Measurements from ENCODE around the gene KIAA1328. TPM values are rescaled to one million over a fixed set of nuclear protein-coding genes. Genes with fewer than 3 reads are reported as not detected.
"Not testable (repeated sequence)": the region's sequence is repeated elsewhere in the genome, so short reads cannot be mapped to it uniquely, and the experiment has no call there.

Gene KIAA1328
- total RNA-seq, 1 donor from 2014 or later: 11.9 TPM

DNA sequence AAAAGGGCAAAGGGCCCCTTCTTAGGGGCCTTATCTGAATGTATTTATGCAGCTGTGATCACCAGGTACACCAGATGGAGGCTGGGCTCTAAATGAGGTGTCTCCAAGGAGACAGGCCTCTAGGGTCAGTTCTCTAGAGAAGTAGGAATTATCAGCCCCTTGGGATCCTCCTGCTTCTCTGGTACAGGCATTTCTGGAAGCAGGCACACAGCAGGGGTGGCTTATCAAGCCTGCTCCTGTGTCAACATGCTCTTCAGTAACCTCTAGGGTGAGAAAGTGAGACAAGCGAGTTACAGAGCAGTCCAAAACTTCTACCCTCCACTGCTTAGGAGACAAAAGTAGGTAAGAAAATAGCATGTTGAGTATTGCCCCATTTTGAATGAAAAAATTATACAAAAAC is 13.9 kb upstream of the KIAA1328 start:
- peaks cover 13% of the 10 kb centered on the region for H3K36me3 ChIP-seq
- H3K9me3 ChIP-seq: no peaks in the 10 kb centered on the region
- TF ChIP-seq, protein P1, sequence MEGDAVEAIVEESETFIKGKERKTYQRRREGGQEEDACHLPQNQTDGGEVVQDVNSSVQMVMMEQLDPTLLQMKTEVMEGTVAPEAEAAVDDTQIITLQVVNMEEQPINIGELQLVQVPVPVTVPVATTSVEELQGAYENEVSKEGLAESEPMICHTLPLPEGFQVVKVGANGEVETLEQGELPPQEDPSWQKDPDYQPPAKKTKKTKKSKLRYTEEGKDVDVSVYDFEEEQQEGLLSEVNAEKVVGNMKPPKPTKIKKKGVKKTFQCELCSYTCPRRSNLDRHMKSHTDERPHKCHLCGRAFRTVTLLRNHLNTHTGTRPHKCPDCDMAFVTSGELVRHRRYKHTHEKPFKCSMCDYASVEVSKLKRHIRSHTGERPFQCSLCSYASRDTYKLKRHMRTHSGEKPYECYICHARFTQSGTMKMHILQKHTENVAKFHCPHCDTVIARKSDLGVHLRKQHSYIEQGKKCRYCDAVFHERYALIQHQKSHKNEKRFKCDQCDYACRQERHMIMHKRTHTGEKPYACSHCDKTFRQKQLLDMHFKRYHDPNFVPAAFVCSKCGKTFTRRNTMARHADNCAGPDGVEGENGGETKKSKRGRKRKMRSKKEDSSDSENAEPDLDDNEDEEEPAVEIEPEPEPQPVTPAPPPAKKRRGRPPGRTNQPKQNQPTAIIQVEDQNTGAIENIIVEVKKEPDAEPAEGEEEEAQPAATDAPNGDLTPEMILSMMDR (IDR thresholded peaks at IDR 0.05): no peak
- intact Hi-C loops (cut with DNase I): no loop called here
- H3K4me3 ChIP-seq: no peak overlapping the region
- ATAC-seq (peak; percentile 52), DNase-seq (no peak)
- no peaks in the 10 kb centered on the region for H3K27me3 ChIP-seq
- no peak overlapping the region for H3K27ac ChIP-seq
- peaks cover 2% of the 10 kb centered on the region for H3K4me1 ChIP-seq

DNA sequence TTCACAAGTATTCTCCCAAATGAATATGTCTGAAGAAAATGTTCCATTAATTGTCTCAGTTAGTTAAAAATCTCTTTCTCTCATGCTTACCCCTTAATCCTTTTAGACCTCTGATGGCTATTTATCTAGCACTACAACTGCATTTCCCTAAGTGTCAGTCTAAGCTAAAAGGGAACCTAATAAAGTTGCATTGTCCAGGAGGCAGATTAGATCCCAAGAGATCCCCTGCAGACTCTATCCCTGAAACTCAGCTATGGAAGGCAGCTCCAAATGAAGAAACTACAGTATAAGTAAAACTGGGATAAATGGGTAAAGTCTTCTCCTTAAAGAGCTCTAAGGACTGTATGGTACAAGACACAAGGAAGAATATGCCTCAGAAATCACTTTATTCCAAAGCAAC is 12.8 kb upstream of the KIAA1328 start:
- DNase-seq; H3K36me3 ChIP-seq; H3K9me3 ChIP-seq; ATAC-seq; intact Hi-C loops (cut with DNase I); H3K4me3 ChIP-seq; H3K27ac ChIP-seq; H3K4me1 ChIP-seq; H3K27me3 ChIP-seq: not testable (repeated sequence)

DNA sequence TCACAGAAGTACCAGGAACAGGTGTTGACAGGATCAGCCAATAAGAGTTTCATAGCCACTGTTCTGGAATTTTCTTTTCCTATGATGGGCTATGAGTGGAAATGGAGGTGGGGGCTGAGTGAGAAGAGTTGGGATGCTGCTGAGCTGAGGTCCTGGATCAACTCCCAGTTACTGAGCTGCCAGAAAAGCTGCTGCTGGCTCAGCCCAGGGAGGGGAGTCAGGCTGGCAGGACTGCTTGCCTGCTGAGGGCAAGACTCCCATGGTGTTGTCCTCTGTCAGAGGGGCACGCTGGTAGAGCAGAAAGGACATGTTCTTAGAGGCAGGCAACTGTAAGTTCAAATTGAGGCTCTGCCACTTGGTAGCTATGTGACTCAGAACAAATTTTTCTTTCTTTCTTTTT is 11.9 kb upstream of the KIAA1328 start:
- H3K4me3 ChIP-seq: no peak overlapping the region
- TF ChIP-seq, protein P1 (IDR thresholded peaks at IDR 0.05): no peak
- no peak overlapping the region for H3K27ac ChIP-seq
- DNase-seq: no peak
- intact Hi-C loops (cut with DNase I): no loop called here
- peaks cover 6% of the 10 kb centered on the region for H3K36me3 ChIP-seq
- H3K9me3 ChIP-seq: no peaks in the 10 kb centered on the region
- ATAC-seq: no peak
- peaks cover 2% of the 10 kb centered on the region for H3K4me1 ChIP-seq
- no peaks in the 10 kb centered on the region for H3K27me3 ChIP-seq

DNA sequence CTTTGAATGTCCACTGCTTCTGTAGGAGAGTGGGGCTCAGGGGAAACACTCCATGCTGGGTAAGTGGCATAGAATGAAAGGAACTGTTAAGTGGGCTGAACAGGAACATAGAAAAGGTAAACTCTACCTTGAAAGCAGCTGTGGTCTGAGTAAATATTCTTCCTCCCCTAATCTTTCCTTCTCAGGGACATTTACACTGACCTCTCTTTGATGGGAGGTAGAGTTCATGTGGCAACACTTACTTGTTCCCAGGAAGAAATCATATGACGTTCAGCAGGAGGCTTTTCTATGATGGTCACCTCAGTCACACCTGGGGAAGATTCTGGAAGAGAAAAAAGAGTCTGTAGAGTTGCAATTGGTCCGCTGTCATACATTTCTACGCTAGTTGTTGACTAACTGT is 10.3 kb upstream of the KIAA1328 start:
- Histone ChIP-seq H3K9me3 (no peaks in the 10 kb centered on the region), H3K36me3 (peaks cover 9% of the 10 kb centered on the region), H3K27ac (no peak overlapping the region), H3K4me3 (no peak overlapping the region), H3K27me3 (no peaks in the 10 kb centered on the region), H3K4me1 (peaks cover 2% of the 10 kb centered on the region)
- TF ChIP-seq, protein P1 (IDR thresholded peaks at IDR 0.05): no peak
- no peak for DNase-seq
- ATAC-seq: peak; percentile 29
- intact Hi-C loops (cut with DNase I): no loop called here

DNA sequence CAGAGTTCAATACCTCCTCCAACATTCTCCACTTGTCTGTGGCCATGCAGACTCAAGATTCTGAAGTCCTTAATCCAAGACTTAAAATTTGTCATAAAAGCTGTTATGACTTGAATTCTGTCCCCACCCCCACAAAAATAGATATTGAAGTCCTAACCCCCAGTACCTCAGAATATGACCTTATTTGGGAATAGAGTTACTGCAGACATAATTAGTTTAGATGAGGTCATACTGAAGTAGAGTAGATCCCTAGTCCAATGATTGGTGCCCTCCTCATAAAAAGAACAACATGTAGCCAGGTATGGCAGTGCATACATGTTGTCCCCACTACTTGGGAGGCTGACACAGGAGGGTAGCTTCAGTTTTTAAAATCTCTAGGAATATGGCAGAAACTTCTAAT is 9.3 kb upstream of the KIAA1328 start:
- TF ChIP-seq, protein P1 (IDR thresholded peaks at IDR 0.05): no peak
- ATAC-seq (no peak), DNase-seq (no peak)
- no peaks in the 10 kb centered on the region for H3K27me3 ChIP-seq
- H3K27ac ChIP-seq: no peak overlapping the region
- intact Hi-C loops (cut with DNase I): no loop called here
- peaks cover 2% of the 10 kb centered on the region for H3K4me1 ChIP-seq
- H3K9me3 ChIP-seq: no peaks in the 10 kb centered on the region
- peaks cover 8% of the 10 kb centered on the region for H3K36me3 ChIP-seq
- no peak overlapping the region for H3K4me3 ChIP-seq

DNA sequence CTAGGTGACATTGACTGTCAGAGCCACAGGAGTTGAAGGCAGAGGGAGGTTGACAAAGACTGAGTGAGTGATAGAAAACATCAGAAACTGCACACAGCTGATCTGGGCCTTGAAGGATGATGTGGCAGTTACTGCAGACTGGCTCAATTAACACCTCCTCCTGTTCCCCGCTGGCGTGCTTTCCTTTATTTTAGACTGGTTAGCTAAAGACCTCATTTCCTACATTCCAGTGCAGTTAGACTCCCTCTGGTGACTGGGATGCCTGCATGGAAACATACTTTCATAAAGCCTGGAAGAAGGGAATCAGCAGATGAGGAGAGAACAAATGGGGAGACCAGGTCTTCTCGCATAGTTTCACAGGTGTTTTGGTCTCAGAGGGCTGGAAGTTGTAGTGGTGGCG is 7.2 kb upstream of the KIAA1328 start:
- Histone ChIP-seq H3K9me3 (no peaks in the 10 kb centered on the region), H3K27ac (no peak overlapping the region), H3K36me3 (peaks cover 7% of the 10 kb centered on the region), H3K27me3 (no peaks in the 10 kb centered on the region), H3K4me1 (no peaks in the 10 kb centered on the region), H3K4me3 (no peak overlapping the region)
- no peak for ATAC-seq
- TF ChIP-seq, protein P1 (IDR thresholded peaks at IDR 0.05): no peak
- intact Hi-C loops (cut with DNase I): no loop called here
- DNase-seq: no peak

All from upper lobe of right lung (tissue), 1 donor.